ENCODE measurements around the gene PHEX.

Gene PHEX

GRCh38 chrX:22163326-22163725, 131.2 kb downstream of the PHEX start:
- no peak for DNase-seq

- DNase-seq = no peak
Measured at GRCh38 chrX:22164770-22165388, 132.8 kb downstream of the PHEX start.

DNA sequence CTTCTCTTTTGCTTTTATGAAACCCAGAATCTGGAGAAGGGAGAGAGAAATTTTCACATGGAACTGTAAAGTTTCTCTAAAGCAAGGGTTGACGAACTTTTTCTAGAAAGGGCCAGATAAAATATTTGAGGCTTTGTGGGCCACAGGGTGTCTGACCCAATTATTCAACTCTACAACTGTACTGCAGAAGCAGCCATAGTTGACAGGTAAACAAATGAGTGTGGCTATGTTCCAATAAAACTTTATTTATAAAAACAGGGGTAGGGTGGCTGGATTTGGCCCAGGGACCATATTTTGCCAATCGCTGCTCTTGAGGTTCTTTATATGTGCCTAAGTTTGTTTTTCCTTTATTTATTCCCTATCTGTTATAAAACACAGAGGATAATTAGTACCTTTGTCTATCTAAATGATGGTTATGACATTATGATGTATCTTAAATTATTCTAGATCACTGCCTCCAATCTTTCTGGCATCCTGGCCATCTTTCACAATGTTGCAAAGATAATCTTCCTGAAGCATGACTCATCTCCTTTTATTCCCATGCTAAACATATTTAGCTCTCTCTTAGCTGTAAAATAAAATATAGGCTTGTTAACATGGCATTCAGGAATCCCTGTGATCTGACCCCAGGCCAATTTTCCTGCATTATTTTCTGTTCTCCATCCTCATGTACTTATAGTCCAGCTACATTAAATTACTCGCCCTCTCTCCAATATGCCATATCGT, 133.8 kb downstream of the PHEX start:
- DNase-seq = no peak

- DNase-seq = no peak
Measured at GRCh38 chrX:22171287-22172060, 139.3 kb downstream of the PHEX start.

- no peak for DNase-seq
Measured at GRCh38 chrX:22173966-22174365, 141.8 kb downstream of the PHEX start.

DNA sequence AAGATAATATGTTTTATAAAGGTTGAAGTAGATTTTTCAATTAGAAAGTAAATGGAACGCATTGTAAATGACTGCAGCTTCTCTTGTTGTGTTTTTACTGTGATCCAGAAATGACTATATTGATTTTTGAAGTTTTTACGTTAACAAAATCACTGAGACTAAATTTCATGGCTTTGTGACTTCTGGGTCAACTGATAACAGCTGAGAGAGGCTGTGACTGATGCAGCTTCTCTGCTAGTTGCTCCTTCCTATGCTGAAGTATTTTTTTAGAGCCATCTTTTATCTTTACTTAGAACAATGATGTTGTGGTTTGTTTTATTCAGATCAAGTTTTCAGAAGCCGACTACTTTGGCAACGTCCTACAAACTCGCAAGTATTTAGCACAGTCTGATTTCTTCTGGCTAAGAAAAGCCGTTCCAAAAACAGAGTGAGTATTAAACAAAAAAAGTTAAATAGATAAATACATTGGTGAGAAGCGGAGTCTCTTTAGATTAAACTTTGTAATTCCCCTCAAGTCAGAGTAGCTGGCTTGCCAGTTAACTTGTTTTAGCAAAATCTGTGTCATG, 145.9 kb downstream of the PHEX start:
- no peak for DNase-seq

- no peak for DNase-seq
Measured at GRCh38 chrX:22184096-22184495, 152.0 kb downstream of the PHEX start.

DNA sequence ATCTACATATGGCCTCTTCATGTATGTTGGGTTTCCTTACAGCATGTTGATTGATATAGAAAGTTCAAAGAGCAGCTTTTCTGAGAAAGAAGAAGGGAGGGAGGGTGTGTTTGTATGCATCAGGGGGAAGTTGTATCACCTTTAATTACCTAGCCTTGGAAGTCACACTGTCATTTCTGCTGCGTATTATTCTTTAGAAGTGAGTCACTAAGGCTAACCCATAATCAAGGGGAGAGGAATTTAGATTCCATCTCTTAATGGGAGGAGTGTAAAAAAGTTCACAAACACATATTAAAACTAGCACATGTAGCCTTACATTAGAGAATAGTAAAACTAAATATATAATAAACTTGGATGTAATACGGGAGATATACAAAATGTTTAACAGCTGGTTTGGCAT, 154.0 kb downstream of the PHEX start:
- no peak for DNase-seq

DNA sequence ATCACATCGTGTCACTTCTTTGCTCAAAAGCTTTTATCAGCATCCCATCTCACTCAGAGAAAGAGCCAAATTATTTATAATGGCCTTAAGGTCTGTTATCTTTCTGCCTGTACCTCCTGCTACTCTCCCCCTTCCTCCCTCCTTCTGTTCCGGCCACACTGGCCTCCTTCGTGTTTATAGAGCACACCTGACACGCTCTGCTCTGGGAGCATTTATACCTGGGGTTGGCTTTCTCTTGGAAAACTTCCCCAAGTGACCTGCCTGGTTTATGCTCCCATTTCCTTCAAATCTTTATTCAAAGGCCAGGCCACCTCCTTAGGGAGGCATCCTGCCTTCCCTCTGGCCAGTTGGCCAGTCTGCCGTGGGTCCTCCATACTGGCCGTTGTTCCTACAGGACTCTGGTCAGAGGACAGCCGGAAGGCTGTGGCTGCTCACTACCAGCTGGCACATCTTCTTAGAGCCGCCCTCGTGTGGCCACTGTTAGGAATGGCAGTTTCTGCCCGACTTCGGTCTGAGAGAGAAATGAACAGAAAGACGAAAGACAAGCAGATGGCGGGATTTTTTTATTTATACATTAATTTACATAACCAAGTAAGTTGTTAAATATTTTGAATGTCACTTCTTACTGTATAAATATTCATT, 160.4 kb downstream of the PHEX start:
- peak in 1 of 2 donors; percentile 0 for DNase-seq

DNA sequence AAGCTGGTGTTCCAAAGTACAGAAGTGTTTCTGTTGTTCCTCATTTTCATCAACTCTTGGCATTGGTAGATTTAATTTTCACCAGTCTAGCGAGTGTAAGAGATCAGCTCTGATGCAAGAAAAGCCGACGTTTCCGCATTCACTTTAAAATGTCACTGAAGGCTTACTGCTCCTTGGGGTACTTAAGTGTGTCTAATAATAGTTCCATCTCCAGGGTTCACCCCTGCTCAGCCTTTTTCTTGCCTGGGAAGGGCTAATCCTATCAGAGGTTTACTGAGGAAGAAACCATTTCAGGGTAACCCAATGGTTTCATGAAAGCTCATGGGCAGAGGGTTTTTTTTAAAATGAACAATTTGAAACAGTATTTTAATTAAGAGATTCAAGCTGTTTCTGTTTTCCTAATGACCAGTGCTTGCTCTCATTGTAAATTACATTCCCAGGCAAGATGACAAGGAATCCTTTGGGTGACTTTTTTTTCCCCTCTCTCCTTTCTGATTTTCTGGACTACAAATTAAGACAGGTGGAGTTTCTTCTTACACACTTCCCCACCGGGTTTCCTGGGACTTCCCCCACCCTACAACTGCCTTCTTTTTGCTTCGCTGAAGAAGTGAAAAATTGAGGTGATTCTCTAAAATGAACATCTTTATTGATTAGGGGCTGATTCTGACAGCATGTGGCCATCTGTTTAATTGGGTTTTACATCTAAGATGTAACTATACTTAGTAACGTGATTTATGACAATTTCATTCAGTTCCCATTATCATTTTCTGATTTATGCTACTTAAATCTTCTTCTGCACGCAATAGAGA, 161.9 kb downstream of the PHEX start:
- DNase-seq = no peak

- no peak for DNase-seq
Measured at GRCh38 chrX:22194660-22194945, 162.5 kb downstream of the PHEX start.

- DNase-seq = no peak
Measured at GRCh38 chrX:22196149-22196548, 164.0 kb downstream of the PHEX start.

GRCh38 chrX:22202251-22202650, 170.1 kb downstream of the PHEX start:
- no peak for DNase-seq

DNA sequence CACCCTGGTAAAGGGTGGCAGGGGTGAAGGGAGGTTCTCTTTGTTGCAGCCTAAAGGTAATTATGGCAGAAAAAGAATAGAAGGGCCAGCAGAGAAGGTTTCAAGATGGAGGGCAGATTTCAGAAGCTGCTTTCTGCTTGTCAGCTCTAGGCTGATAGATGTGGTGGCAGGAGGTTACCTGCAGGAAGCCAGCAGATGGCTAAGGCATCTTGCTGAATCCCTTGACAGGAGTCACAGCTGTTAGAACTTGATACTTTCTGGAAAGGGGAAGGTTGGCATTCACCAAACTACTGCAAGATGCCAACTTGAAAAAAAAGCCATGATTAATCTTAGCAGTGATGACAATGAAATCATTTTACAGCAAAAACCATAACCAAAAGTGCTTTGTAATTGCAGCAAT, 171.1 kb downstream of the PHEX start:
- no peak for DNase-seq

DNA sequence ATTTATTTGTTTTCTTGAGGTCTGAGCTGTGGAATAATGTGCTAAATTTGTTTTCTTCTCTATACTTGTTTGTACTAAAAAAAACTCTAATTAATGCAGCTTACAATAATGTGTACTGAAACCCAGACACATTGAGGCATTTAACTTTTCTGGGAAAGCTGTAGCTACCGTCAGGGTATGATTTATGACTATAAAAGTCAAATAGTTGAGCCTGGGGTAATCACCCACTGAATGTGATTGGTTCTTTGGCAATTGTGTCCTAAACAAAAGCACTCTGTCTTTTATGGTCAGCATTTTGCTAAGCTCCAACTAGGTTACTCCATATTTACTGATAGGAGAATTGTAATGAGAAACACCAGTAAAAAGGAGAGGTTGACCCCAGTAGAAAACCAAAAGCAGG, 174.7 kb downstream of the PHEX start:
- DNase-seq = no peak

GRCh38 chrX:22220941-22221340, 188.8 kb downstream of the PHEX start:
- DNase-seq = no peak

DNA sequence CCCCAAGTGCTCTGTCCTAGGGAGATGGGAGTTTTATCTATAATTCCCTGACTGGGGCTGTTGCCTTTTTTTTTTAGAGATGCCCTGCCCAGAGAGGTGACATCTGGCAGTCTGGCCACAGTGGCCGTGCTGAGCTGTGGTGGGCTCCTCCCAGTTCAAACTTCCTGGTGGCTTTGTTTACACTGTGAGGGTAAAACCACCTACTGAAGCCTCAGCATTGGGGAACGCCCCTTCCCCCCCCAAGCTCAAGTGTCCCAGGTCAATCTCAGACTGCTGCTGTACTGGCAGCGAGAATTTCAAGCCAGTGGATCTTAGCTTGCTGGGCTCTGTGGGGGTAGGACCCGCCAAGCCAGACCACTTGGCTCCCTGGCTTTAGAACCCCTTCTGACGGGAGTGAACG, 202.3 kb downstream of the PHEX start:
- DNase-seq = no peak

DNA sequence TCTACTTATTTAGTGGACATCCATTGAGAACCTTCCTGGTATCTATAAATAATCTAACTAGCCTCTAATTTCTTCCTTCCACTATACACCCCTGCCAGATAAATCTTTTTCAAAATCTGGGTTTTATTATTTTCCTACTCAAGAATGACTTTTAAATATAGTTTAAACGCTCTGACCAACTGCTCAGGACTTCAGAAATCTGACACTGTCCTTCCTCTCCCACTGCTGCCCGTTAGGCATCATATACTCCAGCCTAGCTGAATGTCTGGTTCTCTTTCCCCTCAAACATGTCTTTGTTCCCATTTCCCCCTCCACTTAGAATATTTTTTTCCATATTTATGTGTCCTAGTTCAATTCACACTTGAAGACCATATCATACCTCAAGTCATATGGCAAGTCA, 205.4 kb downstream of the PHEX start:
- DNase-seq = no peak

DNA sequence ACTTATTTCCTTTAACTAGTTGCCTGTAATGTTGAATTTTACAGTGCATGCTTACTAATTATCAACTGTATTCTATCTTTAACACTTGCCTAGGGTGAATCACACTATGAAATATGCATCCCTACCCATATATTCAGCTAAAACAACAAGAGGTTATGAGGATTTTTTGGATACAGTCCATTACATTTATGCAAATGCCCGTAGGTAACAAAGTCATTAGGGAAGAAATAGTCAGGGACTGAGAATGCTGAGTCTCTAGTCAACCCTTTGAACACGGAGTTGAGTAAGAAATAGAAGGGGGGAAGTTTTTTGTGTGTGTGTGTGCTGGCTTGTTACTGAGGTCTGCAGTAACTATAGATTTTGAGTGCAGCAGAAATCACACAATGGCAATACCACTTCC, 214.5 kb downstream of the PHEX start:
- DNase-seq = no peak

DNA sequence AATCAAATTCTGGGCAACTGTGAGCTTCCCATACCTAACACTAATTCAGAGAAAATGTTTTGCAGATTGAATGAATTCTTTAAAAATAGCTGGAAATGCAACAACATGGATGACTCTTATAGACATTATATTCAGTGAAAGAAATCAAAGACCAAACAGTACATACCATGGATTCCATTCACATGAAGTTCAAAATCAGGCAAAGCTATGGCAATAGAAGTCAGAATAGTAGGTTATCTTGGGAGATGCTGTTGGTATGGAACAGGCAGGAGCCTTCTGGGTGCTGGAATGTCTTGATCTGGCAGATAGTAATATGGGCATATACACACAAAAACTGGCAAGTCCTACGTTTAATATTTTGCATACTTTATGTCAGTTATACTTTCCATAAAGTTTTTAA, 215.0 kb downstream of the PHEX start:
- DNase-seq = no peak

- DNase-seq = no peak
Measured at GRCh38 chrX:22248401-22248800, 216.3 kb downstream of the PHEX start.

DNA sequence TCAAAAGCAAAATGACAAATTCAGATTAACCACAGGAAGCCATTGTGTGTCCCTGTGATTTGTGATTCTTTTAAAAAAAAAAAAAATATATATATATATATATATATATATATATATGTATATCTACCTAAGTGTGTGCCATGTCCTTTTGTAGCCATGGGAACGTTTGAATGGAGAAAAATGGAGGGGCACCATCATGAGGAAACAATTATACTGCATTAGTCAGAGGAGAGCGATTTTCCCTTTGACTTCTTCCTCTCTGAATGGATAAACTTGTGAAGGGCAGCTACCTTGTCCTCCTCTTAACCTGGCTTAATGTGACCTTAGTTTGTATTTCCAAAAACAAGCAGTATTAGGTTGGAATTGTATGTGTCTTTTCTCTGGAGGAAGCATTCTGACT, 217.2 kb downstream of the PHEX start:
- DNase-seq = no peak

DNA sequence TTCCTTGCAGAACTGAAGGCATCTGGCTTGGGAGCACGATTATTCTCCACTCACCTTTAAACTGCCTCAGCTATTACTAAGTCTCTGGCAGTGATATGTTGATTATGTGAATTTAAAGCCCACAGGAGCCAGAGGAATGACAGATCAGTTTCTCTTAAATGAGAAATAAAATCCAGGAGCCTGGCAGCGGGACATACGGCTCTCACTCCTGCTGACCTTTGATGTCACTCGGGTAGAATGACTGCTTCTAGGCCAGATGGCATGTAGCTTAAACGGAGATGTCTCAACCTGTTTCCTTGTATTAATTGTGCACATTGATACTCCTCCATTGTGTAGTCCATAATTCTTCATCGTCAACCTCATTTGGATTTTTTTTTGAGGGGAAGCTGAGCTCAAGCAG, 236.6 kb downstream of the PHEX start:
- no peak for DNase-seq
